Measurements from ENCODE around the gene OS9. TPM values are rescaled to one million over a fixed set of nuclear protein-coding genes. Genes with fewer than 3 reads are reported as not detected.

Gene OS9
- total and polyA plus RNA-seq, 9 of the 15 experiments (the other 6 are each of a cell fraction or from before 2014, with no cell fraction given): 4.6 to 105 (median 89.5) TPM

DNA sequence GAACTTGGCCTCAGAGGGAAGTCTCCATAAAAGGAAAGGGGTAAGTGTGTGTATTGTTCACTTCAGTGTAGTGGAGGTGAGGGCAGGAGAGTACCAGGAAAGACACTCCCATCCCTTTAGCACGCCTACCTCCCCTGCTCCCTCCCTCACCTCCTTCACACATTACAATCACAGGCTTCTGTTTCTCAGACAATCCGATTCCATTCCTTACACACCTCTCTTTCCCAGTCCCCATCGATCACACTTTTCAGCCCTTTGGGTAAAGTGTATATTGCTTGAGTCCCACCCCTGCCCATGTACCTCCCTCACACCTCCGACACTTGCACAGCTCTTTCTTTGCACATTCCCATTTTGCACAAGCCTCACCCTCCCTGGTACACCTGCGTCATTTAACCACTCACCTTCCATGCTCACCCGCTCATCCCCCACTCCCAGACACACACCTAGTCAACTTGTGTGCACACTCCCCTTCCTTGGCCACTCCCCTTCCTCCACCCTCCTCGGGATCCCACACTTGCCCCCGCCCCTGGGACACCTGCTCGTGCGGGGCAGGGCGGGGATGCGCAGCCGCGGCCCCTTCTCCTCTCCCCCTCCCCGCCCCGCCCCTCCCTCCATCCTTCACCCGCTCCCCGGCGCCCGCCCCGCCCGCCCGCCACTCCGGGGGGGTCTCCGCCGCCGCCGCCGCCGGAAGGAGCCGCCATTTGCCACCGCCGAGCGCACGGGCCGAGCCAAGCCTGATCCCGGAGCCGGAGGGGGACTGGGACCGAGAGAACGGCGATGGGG is 60.7 kb downstream of the OS9 start, which contains the start of gene MARCHF9 (continued):
- TF ChIP-seq, protein P1, sequence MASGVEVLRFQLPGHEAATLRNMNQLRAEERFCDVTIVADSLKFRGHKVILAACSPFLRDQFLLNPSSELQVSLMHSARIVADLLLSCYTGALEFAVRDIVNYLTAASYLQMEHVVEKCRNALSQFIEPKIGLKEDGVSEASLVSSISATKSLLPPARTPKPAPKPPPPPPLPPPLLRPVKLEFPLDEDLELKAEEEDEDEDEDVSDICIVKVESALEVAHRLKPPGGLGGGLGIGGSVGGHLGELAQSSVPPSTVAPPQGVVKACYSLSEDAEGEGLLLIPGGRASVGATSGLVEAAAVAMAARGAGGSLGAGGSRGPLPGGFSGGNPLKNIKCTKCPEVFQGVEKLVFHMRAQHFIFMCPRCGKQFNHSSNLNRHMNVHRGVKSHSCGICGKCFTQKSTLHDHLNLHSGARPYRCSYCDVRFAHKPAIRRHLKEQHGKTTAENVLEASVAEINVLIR (CRISPR knock-in tag; IDR thresholded peaks at IDR 0.05): no peak
- TF ChIP-seq ZNF445 (CRISPR knock-in tag; IDR thresholded peaks at IDR 0.05; ENCODE audit: low read depth) (no peak), FUS (optimal IDR thresholded peaks at IDR 0.05; ENCODE audit: low read depth, low read length) (no peak), NCOA2 (IDR thresholded peaks at IDR 0.05; ENCODE audit: partially characterized antibody in 2 of 2) (no peak), FOXK1 (CRISPR knock-in tag; IDR thresholded peaks at IDR 0.05; ENCODE audit: borderline replicate concordance) (no peak), EWSR1 (IDR thresholded peaks at IDR 0.05; ENCODE audit: borderline replicate concordance, low read depth, partially characterized antibody) (no peak), MEIS2 (IDR thresholded peaks at IDR 0.05; ENCODE audit: partially characterized antibody) (no peak), TEAD4 (IDR thresholded peaks at IDR 0.05; ENCODE audit: low read length) (no peak), TEAD4 (CRISPR knock-in tag; IDR thresholded peaks at IDR 0.05; ENCODE audit: borderline replicate concordance) (no peak), GATAD2A (IDR thresholded peaks at IDR 0.05) (no peak; the same call in 1 of the 2 replicates), FOSL1 (tag; conservative IDR thresholded peaks at IDR 0.05) (no peak), ILF3 (IDR thresholded peaks at IDR 0.05; ENCODE audit: borderline replicate concordance) (no peak)
- TF ChIP-seq, protein P2, sequence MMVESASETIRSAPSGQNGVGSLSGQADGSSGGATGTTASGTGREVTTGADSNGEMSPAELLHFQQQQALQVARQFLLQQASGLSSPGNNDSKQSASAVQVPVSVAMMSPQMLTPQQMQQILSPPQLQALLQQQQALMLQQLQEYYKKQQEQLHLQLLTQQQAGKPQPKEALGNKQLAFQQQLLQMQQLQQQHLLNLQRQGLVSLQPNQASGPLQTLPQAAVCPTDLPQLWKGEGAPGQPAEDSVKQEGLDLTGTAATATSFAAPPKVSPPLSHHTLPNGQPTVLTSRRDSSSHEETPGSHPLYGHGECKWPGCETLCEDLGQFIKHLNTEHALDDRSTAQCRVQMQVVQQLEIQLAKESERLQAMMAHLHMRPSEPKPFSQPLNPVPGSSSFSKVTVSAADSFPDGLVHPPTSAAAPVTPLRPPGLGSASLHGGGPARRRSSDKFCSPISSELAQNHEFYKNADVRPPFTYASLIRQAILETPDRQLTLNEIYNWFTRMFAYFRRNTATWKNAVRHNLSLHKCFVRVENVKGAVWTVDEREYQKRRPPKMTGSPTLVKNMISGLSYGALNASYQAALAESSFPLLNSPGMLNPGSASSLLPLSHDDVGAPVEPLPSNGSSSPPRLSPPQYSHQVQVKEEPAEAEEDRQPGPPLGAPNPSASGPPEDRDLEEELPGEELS (CRISPR knock-in tag; IDR thresholded peaks at IDR 0.05; ENCODE audit: borderline replicate concordance): no peak
- TF ChIP-seq, protein P3, sequence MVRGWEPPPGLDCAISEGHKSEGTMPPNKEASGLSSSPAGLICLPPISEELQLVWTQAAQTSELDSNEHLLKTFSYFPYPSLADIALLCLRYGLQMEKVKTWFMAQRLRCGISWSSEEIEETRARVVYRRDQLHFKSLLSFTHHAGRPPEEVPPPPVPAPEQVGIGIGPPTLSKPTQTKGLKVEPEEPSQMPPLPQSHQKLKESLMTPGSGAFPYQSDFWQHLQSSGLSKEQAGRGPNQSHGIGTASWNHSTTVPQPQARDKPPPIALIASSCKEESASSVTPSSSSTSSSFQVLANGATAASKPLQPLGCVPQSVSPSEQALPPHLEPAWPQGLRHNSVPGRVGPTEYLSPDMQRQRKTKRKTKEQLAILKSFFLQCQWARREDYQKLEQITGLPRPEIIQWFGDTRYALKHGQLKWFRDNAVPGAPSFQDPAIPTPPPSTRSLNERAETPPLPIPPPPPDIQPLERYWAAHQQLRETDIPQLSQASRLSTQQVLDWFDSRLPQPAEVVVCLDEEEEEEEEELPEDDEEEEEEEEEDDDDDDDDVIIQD (CRISPR knock-in tag; IDR thresholded peaks at IDR 0.05): no peak
- TF ChIP-seq, protein P4, sequence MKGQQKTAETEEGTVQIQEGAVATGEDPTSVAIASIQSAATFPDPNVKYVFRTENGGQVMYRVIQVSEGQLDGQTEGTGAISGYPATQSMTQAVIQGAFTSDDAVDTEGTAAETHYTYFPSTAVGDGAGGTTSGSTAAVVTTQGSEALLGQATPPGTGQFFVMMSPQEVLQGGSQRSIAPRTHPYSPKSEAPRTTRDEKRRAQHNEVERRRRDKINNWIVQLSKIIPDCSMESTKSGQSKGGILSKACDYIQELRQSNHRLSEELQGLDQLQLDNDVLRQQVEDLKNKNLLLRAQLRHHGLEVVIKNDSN (CRISPR knock-in tag; IDR thresholded peaks at IDR 0.05): peak; percentile 5; the same call in 1 of the 2 replicates
- TF ChIP-seq, protein P5, sequence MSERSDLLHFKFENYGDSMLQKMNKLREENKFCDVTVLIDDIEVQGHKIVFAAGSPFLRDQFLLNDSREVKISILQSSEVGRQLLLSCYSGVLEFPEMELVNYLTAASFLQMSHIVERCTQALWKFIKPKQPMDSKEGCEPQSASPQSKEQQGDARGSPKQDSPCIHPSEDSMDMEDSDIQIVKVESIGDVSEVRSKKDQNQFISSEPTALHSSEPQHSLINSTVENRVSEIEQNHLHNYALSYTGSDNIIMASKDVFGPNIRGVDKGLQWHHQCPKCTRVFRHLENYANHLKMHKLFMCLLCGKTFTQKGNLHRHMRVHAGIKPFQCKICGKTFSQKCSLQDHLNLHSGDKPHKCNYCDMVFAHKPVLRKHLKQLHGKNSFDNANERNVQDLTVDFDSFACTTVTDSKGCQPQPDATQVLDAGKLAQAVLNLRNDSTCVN (CRISPR knock-in tag; IDR thresholded peaks at IDR 0.05): 0 out of 2 replicates have a peak, but pooled peaks have one; percentile 35
